Measurements from ENCODE around the gene SPPL3. TPM values are rescaled to one million over a fixed set of nuclear protein-coding genes. Genes with fewer than 3 reads are reported as not detected.

Gene SPPL3
- total RNA-seq, 1 experiment from 2014 or later: 32.5 TPM

GRCh38 chr12:120725659-120726509 lies 178.3 kb downstream of the SPPL3 start, which contains the start of gene ACADS:
Gene ACADS, plus strand, starts transcription at chr12:120725826. Its CDS starts 60 bp downstream, at chr12:120725886.
- peaks cover 4% of the 10 kb centered on the region; the same call in 1 of the 2 replicates for H3K27me3 Mint-ChIP-seq (ENCODE audit: low read depth)
- peaks cover 13% of the 10 kb centered on the region for H3K4me1 Mint-ChIP-seq
- peak within 1 kb of the TSS; percentile 86 for H3K4me3 Mint-ChIP-seq
- DNase-seq (ENCODE audit: low spot score) (peak; percentile 97), ATAC-seq (peak; percentile 97)
- ChIA-PET CTCF (interaction anchor here (0.6 to 1.5 kb wide), 11 partner anchors 12 to 334 kb away, joined by 3 to 6 read pairs (median 3); partner anchors contain the start of genes CABP1 and POP5), POLR2A (no interaction called here)
- H3K36me3 Mint-ChIP-seq: peaks cover 38% of the 10 kb centered on the region
- H3K27ac Mint-ChIP-seq: peak within 1 kb of the TSS; percentile 46; the same call in 1 of the 2 replicates
- H3K9me3 Mint-ChIP-seq: no peaks in the 10 kb centered on the region
- TF ChIP-seq ETV6 (CRISPR knock-in tag; IDR thresholded peaks at IDR 0.05) (no peak), TEAD1 (CRISPR knock-in tag; IDR thresholded peaks at IDR 0.05) (peak; percentile 71), EMX1 (CRISPR knock-in tag; IDR thresholded peaks at IDR 0.05) (no peak), CBFB (CRISPR knock-in tag; IDR thresholded peaks at IDR 0.05; ENCODE audit: low read depth) (no peak), ELF4 (CRISPR knock-in tag; IDR thresholded peaks at IDR 0.05; ENCODE audit: low read depth) (no peak), ZNF121 (CRISPR knock-in tag; IDR thresholded peaks at IDR 0.05) (0 out of 2 replicates have a peak, but pooled peaks have one; percentile 32), SOX15 (CRISPR knock-in tag; IDR thresholded peaks at IDR 0.05) (no peak), ATF2 (CRISPR knock-in tag; IDR thresholded peaks at IDR 0.05; ENCODE audit: borderline replicate concordance, low read depth) (no peak), GTF2I (CRISPR knock-in tag; conservative IDR thresholded peaks at IDR 0.05) (no peak), NR2C2 (CRISPR knock-in tag; IDR thresholded peaks at IDR 0.05) (no peak), NFE2L1 (CRISPR knock-in tag; IDR thresholded peaks at IDR 0.05) (no peak), RELA (CRISPR knock-in tag; IDR thresholded peaks at IDR 0.05; ENCODE audit: borderline replicate concordance) (peak; percentile 62; the same call in 1 of the 2 replicates), PREB (CRISPR knock-in tag; IDR thresholded peaks at IDR 0.05; ENCODE audit: borderline replicate concordance) (no peak), ZNF425 (CRISPR knock-in tag; conservative IDR thresholded peaks at IDR 0.05) (no peak), ZNF423 (CRISPR knock-in tag; IDR thresholded peaks at IDR 0.05) (no peak), TCF7 (CRISPR knock-in tag; IDR thresholded peaks at IDR 0.05; ENCODE audit: low read depth) (no peak), ZNF671 (CRISPR knock-in tag; IDR thresholded peaks at IDR 0.05) (no peak), MAX (CRISPR knock-in tag; IDR thresholded peaks at IDR 0.05) (peak; percentile 74), E2F1 (CRISPR knock-in tag; IDR thresholded peaks at IDR 0.05) (no peak), ATF6 (CRISPR knock-in tag; IDR thresholded peaks at IDR 0.05) (no peak), E2F4 (CRISPR knock-in tag; IDR thresholded peaks at IDR 0.05; ENCODE audit: borderline replicate concordance, low read depth) (no peak), MLX (CRISPR knock-in tag; IDR thresholded peaks at IDR 0.05) (no peak), HMGA2 (CRISPR knock-in tag; IDR thresholded peaks at IDR 0.05) (no peak), OVOL2 (CRISPR knock-in tag; IDR thresholded peaks at IDR 0.05; ENCODE audit: borderline replicate concordance) (no peak)
